Measurements from ENCODE around the gene KCNIP4. TPM values are rescaled to one million over a fixed set of nuclear protein-coding genes. Genes with fewer than 3 reads are reported as not detected.
A peak's percentile ranks its signal among the peaks of the same experiment; 100 is the strongest.

The KCNIP4 gene
- total and polyA plus RNA-seq, 2 of the 8 experiments (the other 6 are each of a cell fraction or from before 2014, with no cell fraction given) = 0.06 TPM; not detected in 1

DNA sequence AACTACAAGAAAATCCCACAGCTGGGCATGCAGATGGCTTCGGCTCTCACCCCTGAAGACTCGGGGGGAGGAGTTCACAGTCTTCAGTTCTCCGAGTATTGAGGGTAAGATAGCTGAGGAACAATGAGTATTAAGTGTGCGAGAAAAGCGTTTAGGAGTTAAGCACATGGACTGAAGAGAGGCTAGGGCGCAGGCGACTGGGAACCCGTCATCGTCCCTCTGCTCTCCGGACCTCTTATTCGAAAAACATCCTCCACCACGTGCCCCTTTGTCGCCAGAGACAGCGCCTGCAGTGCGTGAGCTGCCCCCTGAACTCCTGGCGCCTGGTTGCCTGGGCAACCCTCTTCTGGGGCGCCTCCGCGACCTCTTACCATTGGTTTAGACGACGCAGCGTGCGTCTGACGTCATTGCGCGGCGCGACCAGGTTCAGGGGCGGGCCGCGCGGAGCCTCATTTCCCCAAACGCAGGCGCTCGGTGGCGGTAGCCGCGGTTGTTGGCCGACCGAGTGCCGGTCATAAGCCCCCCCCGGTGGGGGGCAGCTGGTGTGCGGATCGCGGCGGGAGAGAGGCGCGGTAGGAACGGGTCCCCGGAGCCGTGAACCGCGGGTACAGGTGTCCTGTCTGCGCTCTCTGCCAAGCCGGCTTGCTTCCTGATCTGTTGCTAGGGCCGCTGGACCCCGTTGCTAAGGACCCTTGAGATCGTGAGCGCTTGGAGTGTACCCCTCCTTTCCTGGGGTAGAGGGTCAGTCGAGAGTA lies 1248.4 kb downstream of the KCNIP4 start, which contains the start of gene PACRGL (continued):
- TF ChIP-seq, protein P1, sequence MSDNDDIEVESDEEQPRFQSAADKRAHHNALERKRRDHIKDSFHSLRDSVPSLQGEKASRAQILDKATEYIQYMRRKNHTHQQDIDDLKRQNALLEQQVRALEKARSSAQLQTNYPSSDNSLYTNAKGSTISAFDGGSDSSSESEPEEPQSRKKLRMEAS (IDR thresholded peaks at IDR 0.05) = peak; percentile 99
- no peak for TF ChIP-seq TCF12 (IDR thresholded peaks at IDR 0.05; ENCODE audit: low read depth, low read length)
- TF ChIP-seq EP300 (IDR thresholded peaks at IDR 0.05; ENCODE audit: borderline replicate concordance in 1 of 2, low read depth in 2 of 2, low read length in 2 of 2) = no peak
- TF ChIP-seq TAF1 (IDR thresholded peaks at IDR 0.05; ENCODE audit: low read depth, low read length) = peak; percentile 92
- no peak for TF ChIP-seq SIX5 (IDR thresholded peaks at IDR 0.05; ENCODE audit: low read depth, low read length)
- peak; percentile 57; the same call in 1 of the 2 replicates for TF ChIP-seq SP1 (IDR thresholded peaks at IDR 0.05; ENCODE audit: low read depth, low read length)
- no peak for TF ChIP-seq RAD21 (IDR thresholded peaks at IDR 0.05 in 1 of 2, conservative IDR thresholded peaks at IDR 0.05 in 1 of 2; ENCODE audit: low read depth in 2 of 2, low read length in 2 of 2)
- TF ChIP-seq RBBP5 (IDR thresholded peaks at IDR 0.05; ENCODE audit: borderline replicate concordance, low read depth, low read length) = peak; percentile 84; the same call in 1 of the 2 replicates
- TF ChIP-seq SIN3A (conservative IDR thresholded peaks at IDR 0.05 in 1 of 2, IDR thresholded peaks at IDR 0.05 in 1 of 2; ENCODE audit: low read depth in 1 of 2, low read length in 2 of 2) = peak; percentile 91 to 99
- peak; percentile 85 for TF ChIP-seq KDM4A (IDR thresholded peaks at IDR 0.05; ENCODE audit: low read depth, low read length, severe bottlenecking)
- TF ChIP-seq EZH2 (IDR thresholded peaks at IDR 0.05; ENCODE audit: low read depth, low read length, severe bottlenecking) = no peak
- TF ChIP-seq CBX8 (IDR thresholded peaks at IDR 0.05; ENCODE audit: borderline replicate concordance, low read depth, low read length) = no peak
- no peak for TF ChIP-seq BACH1 (IDR thresholded peaks at IDR 0.05; ENCODE audit: low read length)
- TF ChIP-seq TEAD4 (IDR thresholded peaks at IDR 0.05; ENCODE audit: low read depth, low read length) = no peak
- peak; percentile 88 for TF ChIP-seq PHF8 (conservative IDR thresholded peaks at IDR 0.05; ENCODE audit: low read depth, low read length)
- TF ChIP-seq POLR2AphosphoS5 (IDR thresholded peaks at IDR 0.05; ENCODE audit: low read depth, low read length) = peak; percentile 78
- TF ChIP-seq HDAC2 (IDR thresholded peaks at IDR 0.05; ENCODE audit: borderline replicate concordance in 1 of 2, low read depth in 2 of 2, low read length in 2 of 2) = peak; percentile 85 to 99; a peak in 3 of 4 replicates
- TF ChIP-seq ASH2L (IDR thresholded peaks at IDR 0.05; ENCODE audit: low read length) = peak; percentile 95
- peak; percentile 77; the same call in 1 of the 2 replicates for TF ChIP-seq KDM5A (IDR thresholded peaks at IDR 0.05; ENCODE audit: low read length)
- TF ChIP-seq, protein P2, sequence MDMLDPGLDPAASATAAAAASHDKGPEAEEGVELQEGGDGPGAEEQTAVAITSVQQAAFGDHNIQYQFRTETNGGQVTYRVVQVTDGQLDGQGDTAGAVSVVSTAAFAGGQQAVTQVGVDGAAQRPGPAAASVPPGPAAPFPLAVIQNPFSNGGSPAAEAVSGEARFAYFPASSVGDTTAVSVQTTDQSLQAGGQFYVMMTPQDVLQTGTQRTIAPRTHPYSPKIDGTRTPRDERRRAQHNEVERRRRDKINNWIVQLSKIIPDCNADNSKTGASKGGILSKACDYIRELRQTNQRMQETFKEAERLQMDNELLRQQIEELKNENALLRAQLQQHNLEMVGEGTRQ (IDR thresholded peaks at IDR 0.05; ENCODE audit: low read length) = peak; percentile 76
- peak; percentile 67 for TF ChIP-seq SRF (IDR thresholded peaks at IDR 0.05; ENCODE audit: low read depth, low read length)
- no peak for TF ChIP-seq ZNF274 (IDR thresholded peaks at IDR 0.05; ENCODE audit: borderline replicate concordance, extremely low read depth, low read length)

Data from H1 (cell line).